Ectodermal cell (in vitro differentiated cells): ENCODE results near the gene HGFAC.

Experiments used
- H3K27ac ChIP-seq: 2 replicates; pipeline ENCODE4 v1.7.0; 2013; ENCODE audit warnings: mild to moderate bottlenecking, low read depth, low read length; ENCODE audit not compliant: insufficient read depth, poor library complexity, severe bottlenecking
- H3K27me3 ChIP-seq: 2 replicates; pipeline ENCODE4 v1.7.0; 2013; ENCODE audit warnings: mild to moderate bottlenecking, low read length; ENCODE audit not compliant: insufficient read depth, control insufficient read depth, poor library complexity, severe bottlenecking
- H3K36me3 ChIP-seq: one replicate; pipeline ENCODE4 v1.7.0; 2013; ENCODE audit warnings: low read length; ENCODE audit not compliant: control insufficient read depth, insufficient read depth
- H3K4me1 ChIP-seq: one replicate; pipeline ENCODE4 v1.7.0; 2013; ENCODE audit warnings: low read length; ENCODE audit not compliant: control insufficient read depth, insufficient read depth
- H3K4me3 ChIP-seq: 2 replicates; pipeline ENCODE4 v1.7.0; 2013; ENCODE audit warnings: low read depth, low read length, control low read depth; ENCODE audit not compliant: insufficient read depth
- H3K9me3 ChIP-seq: 2 replicates; pipeline ENCODE4 v1.7.0; 2013; ENCODE audit warnings: mild to moderate bottlenecking, low read length, moderate library complexity; ENCODE audit not compliant: control insufficient read depth
- WGBS, 2 experiments: methylation state at CpG; one replicate each; pipeline ENCODE4 v1.1.7; 2013; ENCODE audit warnings: missing lambda C conversion rate in 2 of 2; 5-methylcytosine and 5-hydroxymethylcytosine counted together

The HGFAC gene

GRCh38 chr4:3436048-3436797 lies 5.5 kb upstream of the HGFAC start:
- no peaks in the 10 kb centered on the region for H3K27me3 ChIP-seq
- WGBS, 2 experiments: 93 to 94% methylated on average over 22 of the region's 22 CpGs
- H3K9me3 ChIP-seq: no peaks in the 10 kb centered on the region
- no peak overlapping the region for H3K27ac ChIP-seq
- no peaks in the 10 kb centered on the region for H3K36me3 ChIP-seq
- H3K4me1 ChIP-seq: peaks cover 8% of the 10 kb centered on the region
- no peak overlapping the region for H3K4me3 ChIP-seq

DNA sequence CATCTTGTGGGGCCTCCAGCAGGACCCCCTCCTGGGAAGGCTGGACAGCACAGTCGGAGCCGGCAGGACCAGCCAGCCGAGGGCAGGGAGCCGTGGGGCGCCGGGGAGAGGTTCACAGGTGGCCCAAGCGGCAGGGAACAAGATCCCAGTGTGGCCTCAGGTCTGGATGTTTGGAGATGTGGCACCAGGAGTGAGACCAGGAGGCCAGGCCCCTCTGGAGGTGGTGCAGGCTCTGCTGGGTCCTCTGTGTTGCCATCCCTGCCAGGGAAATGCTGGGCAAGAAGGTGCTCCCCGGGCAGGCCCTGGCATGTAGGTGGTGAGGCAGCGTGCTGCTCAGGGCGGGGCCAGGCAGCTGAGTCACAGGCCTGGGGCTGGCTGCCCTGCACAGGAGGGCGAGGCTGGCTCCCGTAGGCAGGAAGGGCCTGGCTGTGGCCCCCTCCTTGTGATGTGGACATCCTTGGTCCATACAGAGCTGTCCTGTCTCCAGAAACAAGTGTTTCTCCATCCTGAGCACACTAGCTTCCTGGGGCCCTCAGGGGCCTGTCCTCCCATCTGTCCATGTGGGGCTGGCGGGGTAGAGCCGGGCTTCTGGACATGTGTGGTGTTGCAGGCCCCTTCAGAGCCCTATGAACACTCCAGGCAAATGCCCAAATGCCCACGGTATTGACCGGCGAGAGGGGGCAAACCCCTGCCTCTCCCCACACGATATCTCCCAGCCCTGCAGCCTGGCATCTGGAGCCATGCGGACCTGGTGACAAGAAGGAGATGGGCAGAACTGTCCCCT lies 4.8 kb upstream of the HGFAC start:
- Histone ChIP-seq H3K4me3 (no peak overlapping the region), H3K27ac (no peak overlapping the region), H3K9me3 (no peaks in the 10 kb centered on the region), H3K36me3 (no peaks in the 10 kb centered on the region), H3K27me3 (no peaks in the 10 kb centered on the region), H3K4me1 (peaks cover 8% of the 10 kb centered on the region)
- 93 to 95% methylated on average over 19 of the region's 19 CpGs for WGBS, 2 experiments

DNA sequence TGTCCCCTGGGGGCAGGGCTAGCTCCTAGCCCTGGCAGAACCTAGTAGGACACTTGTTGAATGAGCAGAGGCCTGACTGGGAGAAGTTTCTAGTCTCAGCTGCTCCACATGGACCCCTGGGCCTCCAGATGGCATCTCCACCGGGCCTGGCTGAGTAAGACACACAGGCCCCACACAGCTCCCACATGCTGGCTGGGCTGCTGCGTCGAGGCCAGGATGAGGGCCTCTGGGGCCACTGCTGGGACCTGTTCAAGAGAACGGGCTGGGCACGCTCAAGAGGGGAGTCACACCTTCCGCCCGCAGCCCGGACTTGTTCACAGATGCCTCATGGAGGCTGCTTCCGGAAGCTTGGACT lies 4.2 kb upstream of the HGFAC start:
- H3K27ac ChIP-seq: no peak overlapping the region
- H3K9me3 ChIP-seq: no peaks in the 10 kb centered on the region
- no peaks in the 10 kb centered on the region for H3K27me3 ChIP-seq
- H3K4me1 ChIP-seq: peaks cover 8% of the 10 kb centered on the region
- 95 to 96% methylated on average over 9 of the region's 9 CpGs for WGBS, 2 experiments
- H3K36me3 ChIP-seq: no peaks in the 10 kb centered on the region
- H3K4me3 ChIP-seq: no peak overlapping the region

DNA sequence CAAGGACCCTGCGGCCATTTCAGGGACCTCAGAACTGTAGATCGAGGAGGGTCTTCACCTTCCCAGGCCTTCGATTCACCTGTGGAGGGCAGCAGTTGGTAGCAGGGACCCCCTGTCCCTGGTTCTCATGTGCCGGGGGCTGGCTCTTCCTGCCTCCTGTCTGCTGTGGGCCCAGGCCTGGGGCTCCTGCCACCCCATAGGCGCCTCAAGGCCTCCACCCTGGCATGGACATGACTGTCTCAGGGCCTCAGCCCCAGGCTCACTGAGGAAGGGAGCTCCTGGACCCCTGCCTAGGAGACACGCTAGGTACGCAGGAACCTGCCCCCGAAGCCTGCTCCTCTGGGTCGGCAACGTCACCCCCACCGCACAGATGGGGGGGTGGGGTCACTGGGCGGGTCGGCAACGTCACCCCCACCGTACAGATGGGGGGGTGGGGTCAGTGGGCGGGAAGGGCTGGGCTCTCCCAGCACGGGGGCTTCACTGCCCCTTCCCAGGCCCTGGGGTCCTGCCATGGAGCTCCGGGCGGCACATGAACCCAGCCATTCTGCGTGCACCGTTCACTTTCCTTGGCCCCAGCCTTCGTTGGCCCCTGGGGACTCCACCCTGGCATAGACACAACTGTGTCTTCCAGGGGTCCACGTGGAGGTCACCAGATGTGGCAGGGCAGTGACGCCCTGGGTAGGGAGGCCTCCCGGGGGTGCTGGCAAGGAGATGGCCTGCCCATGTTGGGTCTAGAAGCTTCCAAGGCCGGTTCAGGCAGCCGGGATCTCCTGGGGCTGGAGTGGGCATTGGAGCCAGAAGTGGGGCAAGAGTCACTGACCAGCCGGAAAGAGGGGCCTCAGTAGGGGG lies 3.5 kb upstream of the HGFAC start:
- Histone ChIP-seq H3K4me3 (no peak overlapping the region), H3K9me3 (no peaks in the 10 kb centered on the region), H3K4me1 (peaks cover 8% of the 10 kb centered on the region), H3K27me3 (no peaks in the 10 kb centered on the region), H3K36me3 (no peaks in the 10 kb centered on the region), H3K27ac (no peak overlapping the region)
- 93 to 94% methylated on average over 28 of the region's 28 CpGs for WGBS, 2 experiments

GRCh38 chr4:3438847-3439180 lies 3.0 kb upstream of the HGFAC start:
- no peaks in the 10 kb centered on the region for H3K9me3 ChIP-seq
- no peaks in the 10 kb centered on the region for H3K36me3 ChIP-seq
- peaks cover 8% of the 10 kb centered on the region for H3K4me1 ChIP-seq
- WGBS, 2 experiments: 91 to 94% methylated on average over 10 of the region's 10 CpGs
- no peak overlapping the region for H3K4me3 ChIP-seq
- H3K27me3 ChIP-seq: no peaks in the 10 kb centered on the region
- no peak overlapping the region for H3K27ac ChIP-seq

DNA sequence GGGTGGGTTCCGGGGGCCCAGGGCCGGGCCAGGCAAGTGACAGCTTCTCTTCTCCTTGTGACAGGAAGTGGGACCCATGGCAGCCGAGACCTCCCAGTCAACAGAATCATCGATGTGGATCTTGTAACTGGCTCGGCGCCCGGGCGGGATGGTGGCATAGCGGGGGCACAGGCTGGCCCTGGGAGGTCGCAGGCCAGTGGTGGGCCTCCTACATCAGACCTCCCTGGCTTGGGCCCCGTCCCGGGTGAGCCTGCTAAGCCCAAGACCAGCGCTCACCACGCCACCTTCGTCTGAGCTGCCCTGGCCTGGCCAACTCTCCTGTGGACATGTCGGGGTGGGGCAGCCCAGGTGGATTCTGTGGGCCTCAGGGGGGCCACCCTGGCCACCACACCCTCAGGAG lies 2.4 kb upstream of the HGFAC start:
- Histone ChIP-seq H3K27ac (no peak overlapping the region), H3K36me3 (no peaks in the 10 kb centered on the region), H3K4me1 (peaks cover 8% of the 10 kb centered on the region), H3K9me3 (no peaks in the 10 kb centered on the region), H3K4me3 (no peak overlapping the region), H3K27me3 (no peaks in the 10 kb centered on the region)
- 94 to 95% methylated on average over 16 of the region's 16 CpGs for WGBS, 2 experiments

DNA sequence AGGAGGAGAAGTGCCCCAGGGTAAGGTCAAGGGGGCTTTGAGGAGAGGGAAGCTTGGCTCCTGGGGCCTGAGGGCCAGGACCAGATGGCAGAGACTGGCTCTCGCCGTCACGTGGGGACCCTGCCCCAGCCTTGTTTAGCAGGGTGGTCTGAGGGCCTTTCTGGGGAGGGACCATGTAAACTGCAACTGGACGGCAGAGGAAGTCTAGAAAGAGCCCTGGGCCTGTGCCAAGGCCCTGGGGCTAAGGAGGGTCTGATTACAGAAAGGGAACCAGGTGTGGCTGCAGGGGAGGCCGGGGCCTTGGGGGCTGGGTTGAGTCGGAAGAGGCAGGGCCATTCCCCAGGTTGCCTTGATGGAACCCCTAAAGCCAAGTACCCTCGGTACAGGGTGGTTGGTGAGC lies 1.8 kb upstream of the HGFAC start:
- peaks cover 1% of the 10 kb centered on the region for H3K4me1 ChIP-seq
- WGBS, 2 experiments: 90 to 92% methylated on average over 7 of the region's 7 CpGs
- no peak overlapping the region for H3K27ac ChIP-seq
- no peaks in the 10 kb centered on the region for H3K9me3 ChIP-seq
- no peak overlapping the region for H3K4me3 ChIP-seq
- no peaks in the 10 kb centered on the region for H3K36me3 ChIP-seq
- no peaks in the 10 kb centered on the region for H3K27me3 ChIP-seq

GRCh38 chr4:3440979-3441500 lies 728 bp upstream of the HGFAC start:
- Histone ChIP-seq H3K9me3 (no peaks in the 10 kb centered on the region), H3K4me1 (no peaks in the 10 kb centered on the region), H3K27me3 (no peaks in the 10 kb centered on the region), H3K27ac (no peak overlapping the region), H3K36me3 (no peaks in the 10 kb centered on the region), H3K4me3 (no peak overlapping the region)
- WGBS, 2 experiments: 91 to 92% methylated on average over 15 of the region's 15 CpGs

GRCh38 chr4:3442460-3442958 lies 741 bp downstream of the HGFAC start:
- Histone ChIP-seq H3K4me3 (no peak overlapping the region), H3K27me3 (no peaks in the 10 kb centered on the region), H3K9me3 (no peaks in the 10 kb centered on the region), H3K27ac (no peak overlapping the region), H3K36me3 (no peaks in the 10 kb centered on the region), H3K4me1 (no peaks in the 10 kb centered on the region)
- WGBS, 2 experiments: 91 to 92% methylated on average over 14 of the region's 14 CpGs
